Measurements from ENCODE around the gene NCBP1.
"Not testable (repeated sequence)": the region's sequence is repeated elsewhere in the genome, so short reads cannot be mapped to it uniquely, and the experiment has no call there.

The NCBP1 gene

GRCh38 chr9:97632985-97633858 is at the start of gene NCBP1, which contains the start of gene TSTD2:
Gene NCBP1 (plus strand): TSS chr9:97633821. CDS start chr9:97633882, 61 bp downstream.
Gene TSTD2 (minus strand): TSS chr9:97633368. CDS start chr9:97627562, 5,806 bp downstream.
- DNase-seq (ENCODE audit: insufficient read length, low spot score) (peak; percentile 98), FAIRE-seq (peak; percentile 97)
- peak; percentile 99 for TF ChIP-seq POLR2A (IDR thresholded peaks at IDR 0.05; ENCODE audit: low read depth, low read length)

- DNase-seq (ENCODE audit: insufficient read length, low spot score); FAIRE-seq: not testable (repeated sequence)
Observed at GRCh38 chr9:97584778-97585177, 48.8 kb upstream of the NCBP1 start.

GRCh38 chr9:97586909-97587308 is 46.7 kb upstream of the NCBP1 start:
- not testable (repeated sequence) for DNase-seq (ENCODE audit: insufficient read length, low spot score); FAIRE-seq

- no peak for DNase-seq (ENCODE audit: insufficient read length, low spot score)
- no peak for FAIRE-seq
- TF ChIP-seq POLR2A (IDR thresholded peaks at IDR 0.05; ENCODE audit: low read depth, low read length): no peak
Observed at GRCh38 chr9:97591535-97591934, 42.1 kb upstream of the NCBP1 start.

- no peak for FAIRE-seq
- no peak for TF ChIP-seq POLR2A (IDR thresholded peaks at IDR 0.05; ENCODE audit: low read depth, low read length)
- DNase-seq (ENCODE audit: insufficient read length, low spot score): no peak
Observed at GRCh38 chr9:97592126-97592525, 41.5 kb upstream of the NCBP1 start.

- FAIRE-seq: peak; percentile 66
- DNase-seq (ENCODE audit: insufficient read length, low spot score): peak; percentile 80
- TF ChIP-seq POLR2A (IDR thresholded peaks at IDR 0.05; ENCODE audit: low read depth, low read length): no peak
Observed at GRCh38 chr9:97593960-97594359, 39.7 kb upstream of the NCBP1 start.

GRCh38 chr9:97594381-97594921 is 39.2 kb upstream of the NCBP1 start:
- FAIRE-seq (no peak), DNase-seq (ENCODE audit: insufficient read length, low spot score) (no peak)
- TF ChIP-seq POLR2A (IDR thresholded peaks at IDR 0.05; ENCODE audit: low read depth, low read length): no peak

- FAIRE-seq (no peak), DNase-seq (ENCODE audit: insufficient read length, low spot score) (no peak)
- no peak for TF ChIP-seq POLR2A (IDR thresholded peaks at IDR 0.05; ENCODE audit: low read depth, low read length)
Observed at GRCh38 chr9:97596906-97597305, 36.7 kb upstream of the NCBP1 start.

- no peak for TF ChIP-seq POLR2A (IDR thresholded peaks at IDR 0.05; ENCODE audit: low read depth, low read length)
- DNase-seq (ENCODE audit: insufficient read length, low spot score) (peak; percentile 91), FAIRE-seq (peak; percentile 94)
Observed at GRCh38 chr9:97598461-97599288, 34.9 kb upstream of the NCBP1 start.

GRCh38 chr9:97599314-97599846 is 34.2 kb upstream of the NCBP1 start:
- DNase-seq (ENCODE audit: insufficient read length, low spot score) (no peak), FAIRE-seq (no peak)

GRCh38 chr9:97600531-97601227 is 32.9 kb upstream of the NCBP1 start:
- FAIRE-seq (no peak), DNase-seq (ENCODE audit: insufficient read length, low spot score) (no peak)
- TF ChIP-seq POLR2A (IDR thresholded peaks at IDR 0.05; ENCODE audit: low read depth, low read length): no peak

More at GRCh38 chr9:97599314-97599846, 34.2 kb upstream of the NCBP1 start:
- TF ChIP-seq POLR2A (IDR thresholded peaks at IDR 0.05; ENCODE audit: low read depth, low read length): no peak

- TF ChIP-seq POLR2A (IDR thresholded peaks at IDR 0.05; ENCODE audit: low read depth, low read length): no peak
- no peak for DNase-seq (ENCODE audit: insufficient read length, low spot score)
- FAIRE-seq: no peak
Observed at GRCh38 chr9:97601228-97601898, 32.3 kb upstream of the NCBP1 start.

GRCh38 chr9:97602430-97602829 is 31.2 kb upstream of the NCBP1 start:
- FAIRE-seq: no peak
- no peak for TF ChIP-seq POLR2A (IDR thresholded peaks at IDR 0.05; ENCODE audit: low read depth, low read length)
- DNase-seq (ENCODE audit: insufficient read length, low spot score): no peak
